OCI-LY1 (cell line): Measurements from ENCODE around the gene ASPSCR1.

Experiments
- H2AFZ ChIP-seq: fragments of 200-600 bp; sonication (generic), shearing (Covaris generic); 2 replicates; pipeline ENCODE4 v1.6.0; 2014; ENCODE audit warnings: antibody characterized with exemption, mild to moderate bottlenecking, low read length
- H3F3A ChIP-seq: fragments of 200-600 bp; sonication (generic), shearing (Covaris generic); 2 replicates; pipeline ENCODE4 v1.6.0; 2014; ENCODE audit warnings: mild to moderate bottlenecking, antibody characterized with exemption, low read length, moderate library complexity; ENCODE audit not compliant: insufficient read depth
- H3K27ac ChIP-seq: fragments of 200-600 bp; sonication (generic); 2 replicates; pipeline ENCODE4 v1.5.1; 2014; ENCODE audit warnings: low read length, mixed run types, mild to moderate bottlenecking, low read depth; ENCODE audit not compliant: poor library complexity, severe bottlenecking
- H3K27me3 ChIP-seq: fragments of 200-600 bp; sonication (generic); 2 replicates; pipeline ENCODE4 v1.6.0; 2014; ENCODE audit warnings: antibody characterized with exemption, mild to moderate bottlenecking, low read length, moderate library complexity; ENCODE audit not compliant: insufficient read depth
- H3K36me3 ChIP-seq: fragments of 200-600 bp; sonication (generic); 2 replicates; pipeline ENCODE4 v1.6.1; 2014; ENCODE audit warnings: mild to moderate bottlenecking, antibody characterized with exemption, low read length, moderate library complexity, mixed read lengths; ENCODE audit not compliant: insufficient read depth
- H3K4me1 ChIP-seq: fragments of 200-600 bp; sonication (generic); 2 replicates; pipeline ENCODE4 v1.5.1; 2014; ENCODE audit warnings: mild to moderate bottlenecking, low read length, moderate library complexity; ENCODE audit not compliant: insufficient read depth, severe bottlenecking
- H3K4me2 ChIP-seq: fragments of 200-600 bp; sonication (generic), shearing (Covaris generic); 2 replicates; pipeline ENCODE4 v1.6.1; 2014; ENCODE audit warnings: low read length
- H3K4me3 ChIP-seq: fragments of 200-600 bp; sonication (generic); 2 replicates; pipeline ENCODE4 v1.5.1; 2014; ENCODE audit warnings: low read length, low read depth, mild to moderate bottlenecking, mixed read lengths; ENCODE audit not compliant: poor library complexity, severe bottlenecking
- H3K79me2 ChIP-seq: fragments of 200-600 bp; shearing (Covaris generic); 2 replicates; pipeline ENCODE4 v1.6.1; 2016; ENCODE audit warnings: mixed run types, low read length, mixed read lengths; ENCODE audit not compliant: insufficient read depth
- H3K9ac ChIP-seq: fragments of 200-600 bp; sonication (generic), shearing (Covaris generic); 2 replicates; pipeline ENCODE4 v1.6.1; 2014; ENCODE audit warnings: mild to moderate bottlenecking, low read length, mixed read lengths
- H3K9me2 ChIP-seq: fragments of 200-600 bp; sonication (generic), shearing (Covaris generic); 2 replicates; pipeline ENCODE4 v1.6.1; 2014; ENCODE audit warnings: low read depth, mild to moderate bottlenecking, low read length, mixed read lengths
- H3K9me3 ChIP-seq: fragments of 200-600 bp; shearing (Covaris generic); 2 replicates; pipeline ENCODE4 v1.6.1; 2014; ENCODE audit warnings: low read length, mixed read lengths
- H4K20me1 ChIP-seq: fragments of 200-600 bp; sonication (generic), shearing (Covaris generic); 2 replicates; pipeline ENCODE4 v1.6.0; 2016; ENCODE audit warnings: mild to moderate bottlenecking, low read length; ENCODE audit not compliant: insufficient read depth
- EZH2 ChIP-seq: fragments of 200-600 bp; sonication (generic), shearing (Covaris generic); IDR thresholded peaks from 2 replicates; pipeline ENCODE4 v1.8.0; 2017; ENCODE audit warnings: borderline replicate concordance, mixed run types, mild to moderate bottlenecking, antibody characterized with exemption, low read length, moderate library complexity, mixed read lengths
- TF ChIP-seq, protein P1 (sequence below): fragments of 200-600 bp; sonication (generic), shearing (Covaris generic); IDR thresholded peaks from 2 replicates; pipeline ENCODE4 v1.5.1; 2017; ENCODE audit warnings: mild to moderate bottlenecking, antibody characterized with exemption, low read length, moderate library complexity, mixed read lengths

The ASPSCR1 gene

DNA sequence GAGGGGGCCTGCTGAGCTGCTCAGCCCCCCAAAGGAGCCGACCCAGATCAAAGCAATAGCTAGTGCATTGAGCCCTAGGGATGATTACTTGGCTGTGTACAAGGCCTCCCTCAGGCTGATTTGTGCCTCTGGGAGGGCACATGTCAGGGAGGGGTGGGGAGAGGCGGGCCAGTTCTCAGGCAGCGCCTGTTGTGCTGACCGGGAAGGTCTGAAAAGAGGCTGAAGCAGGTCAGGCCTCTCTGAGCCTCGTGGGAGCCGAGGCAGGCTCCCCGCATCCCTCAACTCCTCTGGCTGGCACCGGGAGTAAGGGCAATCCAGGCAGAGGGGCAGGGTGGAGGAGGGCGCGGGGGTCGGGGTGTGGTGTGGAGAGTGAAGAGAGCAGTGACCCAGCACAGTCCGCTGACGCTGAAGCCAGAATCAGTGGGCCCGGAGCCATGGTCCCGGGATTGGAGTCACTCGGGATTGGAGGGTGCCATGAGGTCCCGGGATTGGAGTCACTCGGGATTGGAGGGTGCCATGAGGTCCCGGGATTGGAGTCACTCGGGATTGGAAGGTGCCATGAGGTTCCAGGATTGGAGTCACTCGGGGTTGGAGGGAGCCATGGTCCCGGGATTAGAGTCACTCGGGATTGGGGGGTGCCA lies 57.1 kb downstream of the ASPSCR1 start:
- Histone ChIP-seq H3K27me3 (no peaks in the 10 kb centered on the region), H3K4me1 (peaks cover 39% of the 10 kb centered on the region), H3K9me2 (no peaks in the 10 kb centered on the region), H3K36me3 (0 out of 2 replicates have a peak, but pooled peaks cover 10% of the 10 kb centered on the region), H3K4me3 (no peak overlapping the region), H3K4me2 (no peak overlapping the region), H4K20me1 (no peaks in the 10 kb centered on the region), H3K79me2 (no peaks in the 10 kb centered on the region), H3K9me3 (no peaks in the 10 kb centered on the region), H2AFZ (no peak overlapping the region), H3K9ac (no peak overlapping the region), H3F3A (no peaks in the 10 kb centered on the region; the same call in 1 of the 2 replicates), H3K27ac (no peak overlapping the region)
- TF ChIP-seq, protein P1, sequence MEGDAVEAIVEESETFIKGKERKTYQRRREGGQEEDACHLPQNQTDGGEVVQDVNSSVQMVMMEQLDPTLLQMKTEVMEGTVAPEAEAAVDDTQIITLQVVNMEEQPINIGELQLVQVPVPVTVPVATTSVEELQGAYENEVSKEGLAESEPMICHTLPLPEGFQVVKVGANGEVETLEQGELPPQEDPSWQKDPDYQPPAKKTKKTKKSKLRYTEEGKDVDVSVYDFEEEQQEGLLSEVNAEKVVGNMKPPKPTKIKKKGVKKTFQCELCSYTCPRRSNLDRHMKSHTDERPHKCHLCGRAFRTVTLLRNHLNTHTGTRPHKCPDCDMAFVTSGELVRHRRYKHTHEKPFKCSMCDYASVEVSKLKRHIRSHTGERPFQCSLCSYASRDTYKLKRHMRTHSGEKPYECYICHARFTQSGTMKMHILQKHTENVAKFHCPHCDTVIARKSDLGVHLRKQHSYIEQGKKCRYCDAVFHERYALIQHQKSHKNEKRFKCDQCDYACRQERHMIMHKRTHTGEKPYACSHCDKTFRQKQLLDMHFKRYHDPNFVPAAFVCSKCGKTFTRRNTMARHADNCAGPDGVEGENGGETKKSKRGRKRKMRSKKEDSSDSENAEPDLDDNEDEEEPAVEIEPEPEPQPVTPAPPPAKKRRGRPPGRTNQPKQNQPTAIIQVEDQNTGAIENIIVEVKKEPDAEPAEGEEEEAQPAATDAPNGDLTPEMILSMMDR = no peak
- TF ChIP-seq EZH2 = no peak

DNA sequence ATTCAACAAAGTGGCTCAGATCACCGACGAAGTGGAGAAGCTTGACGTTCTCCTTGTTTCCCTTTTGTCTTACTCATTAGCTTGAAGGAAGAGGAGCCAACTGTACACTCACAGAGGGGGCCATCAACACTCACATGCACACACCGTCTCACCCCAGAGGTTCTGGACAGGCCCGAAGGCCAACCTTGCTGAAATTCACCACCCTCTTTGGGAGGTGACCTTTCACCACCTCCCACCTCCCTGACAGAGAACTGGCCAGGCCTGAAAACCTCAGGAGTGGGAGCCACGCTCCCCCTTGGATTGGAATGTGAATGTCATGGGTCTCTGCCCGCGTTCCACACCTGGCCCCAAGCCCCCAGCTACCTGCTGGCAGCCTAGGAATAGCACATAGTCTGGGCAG lies 58.1 kb downstream of the ASPSCR1 start:
- no peak overlapping the region for H3K9ac ChIP-seq
- H3K4me3 ChIP-seq = no peak overlapping the region
- peak overlapping the region; percentile 85; the same call in 1 of the 2 replicates for H3K4me2 ChIP-seq
- H3K27me3 ChIP-seq = no peaks in the 10 kb centered on the region
- H3K27ac ChIP-seq = no peak overlapping the region
- peaks cover 34% of the 10 kb centered on the region for H3K4me1 ChIP-seq
- no peaks in the 10 kb centered on the region for H4K20me1 ChIP-seq
- H3F3A ChIP-seq = no peaks in the 10 kb centered on the region; the same call in 1 of the 2 replicates
- no peaks in the 10 kb centered on the region for H3K79me2 ChIP-seq
- no peak overlapping the region for H2AFZ ChIP-seq
- no peaks in the 10 kb centered on the region for H3K9me3 ChIP-seq
- 0 out of 2 replicates have a peak, but pooled peaks cover 6% of the 10 kb centered on the region for H3K36me3 ChIP-seq
- no peaks in the 10 kb centered on the region for H3K9me2 ChIP-seq
- TF ChIP-seq, protein P1 = no peak
- TF ChIP-seq EZH2 = no peak

DNA sequence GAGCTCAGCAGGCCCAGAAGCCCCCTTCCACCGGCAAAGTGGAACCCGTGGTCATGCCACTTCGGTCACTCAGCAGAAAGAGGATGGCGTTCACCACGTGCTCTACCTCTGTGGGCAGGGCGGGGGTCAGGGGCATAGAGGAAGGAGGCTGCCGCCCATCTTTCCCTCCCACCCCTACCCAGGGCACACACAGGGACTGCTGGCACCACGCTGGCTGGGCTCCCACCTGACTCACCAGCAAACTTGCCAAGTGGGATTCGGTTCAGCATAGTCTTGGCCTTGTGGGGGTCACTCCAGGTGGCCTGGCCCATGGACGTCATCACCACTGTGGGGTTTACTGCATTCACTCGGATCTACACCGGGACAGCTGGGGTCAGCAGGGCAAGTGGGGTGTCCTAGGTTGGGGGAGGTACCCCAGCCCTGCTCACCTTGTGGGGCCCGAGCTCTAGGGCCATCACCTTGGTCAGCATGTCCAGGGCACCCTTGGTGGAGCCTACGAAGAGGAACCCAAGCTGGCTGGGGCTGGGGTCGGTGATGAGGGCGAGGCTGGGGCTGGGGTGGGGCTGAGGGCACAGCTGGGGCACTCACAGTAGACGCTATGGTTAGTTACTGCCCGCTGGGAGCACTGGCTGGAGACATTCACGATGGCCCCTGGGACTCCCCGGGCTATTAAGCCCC lies 58.7 kb downstream of the ASPSCR1 start:
- no peaks in the 10 kb centered on the region for H3K79me2 ChIP-seq
- 0 out of 2 replicates have a peak, but pooled peaks cover 6% of the 10 kb centered on the region for H3K36me3 ChIP-seq
- no peak overlapping the region for H2AFZ ChIP-seq
- H3F3A ChIP-seq = no peaks in the 10 kb centered on the region; the same call in 1 of the 2 replicates
- peak overlapping the region; percentile 92; the same call in 1 of the 2 replicates for H3K9ac ChIP-seq
- TF ChIP-seq, protein P1 = no peak
- TF ChIP-seq EZH2 = no peak
- H3K27me3 ChIP-seq = no peaks in the 10 kb centered on the region
- H3K4me2 ChIP-seq = peak overlapping the region; percentile 85
- H3K4me1 ChIP-seq = peaks cover 29% of the 10 kb centered on the region
- H3K9me2 ChIP-seq = no peaks in the 10 kb centered on the region
- H4K20me1 ChIP-seq = no peaks in the 10 kb centered on the region
- H3K27ac ChIP-seq = no peak overlapping the region
- H3K9me3 ChIP-seq = no peaks in the 10 kb centered on the region
- H3K4me3 ChIP-seq = peak overlapping the region; percentile 80
